Right atrium auricular region (tissue), 2 donors: ENCODE results near the gene TAF3. TPM values are rescaled to one million over a fixed set of nuclear protein-coding genes. Genes with fewer than 3 reads are reported as not detected.

Experiments
- DNase-seq: peaks from one replicate; pipeline ENCODE4 v3.0.0-alpha.2; 2019; ENCODE audit warnings: low spot score
- H3K27ac ChIP-seq, 2 donors: fragments of 200-600 bp; sonication (generic); 1 replicate in 1 of 2; 2 replicates in 1 of 2; pipeline ENCODE4 v1.5.1; 2016 to 2019
- H3K27me3 ChIP-seq, 2 donors: fragments of 200-600 bp; sonication (generic); one replicate each; pipeline versions ENCODE4 v1.5.1 to v1.6.0; 2017 to 2019
- H3K36me3 ChIP-seq: fragments of 200-600 bp; sonication (generic); one replicate; pipeline ENCODE4 v1.5.1; 2016
- H3K4me1 ChIP-seq, 2 donors: fragments of 200-600 bp; sonication (generic); one replicate each; pipeline versions ENCODE4 v1.5.1 to v1.6.0; 2017 to 2019
- H3K4me3 ChIP-seq, 2 donors: fragments of 200-600 bp; sonication (generic); 1 replicate in 1 of 2; 2 replicates in 1 of 2; pipeline ENCODE4 v1.5.1; 2017 to 2019; ENCODE audit warnings: mild to moderate bottlenecking in 1 of 2, moderate library complexity in 1 of 2
- H3K9me3 ChIP-seq, 2 donors: fragments of 200-600 bp; sonication (generic); one replicate each; pipeline ENCODE4 v1.5.1; 2019
- total RNA-seq, 2 donors: library from RNA; depleted of rRNA; stranded (reverse); fragments of >200 nt; gene quantifications; one replicate each; pipeline ENCODE4 v1.1.0, GENCODE V29; 2016
- TF ChIP-seq, protein P1 (sequence below), 2 donors: fragments of 200-600 bp; sonication (generic); IDR thresholded peaks; one replicate each; pipeline ENCODE4 v1.5.1; 2019; ENCODE audit warnings: antibody characterized with exemption in 2 of 2

Gene TAF3
- total RNA-seq, 2 donors from 2014 or later: 4.6 to 6.1 TPM

DNA sequence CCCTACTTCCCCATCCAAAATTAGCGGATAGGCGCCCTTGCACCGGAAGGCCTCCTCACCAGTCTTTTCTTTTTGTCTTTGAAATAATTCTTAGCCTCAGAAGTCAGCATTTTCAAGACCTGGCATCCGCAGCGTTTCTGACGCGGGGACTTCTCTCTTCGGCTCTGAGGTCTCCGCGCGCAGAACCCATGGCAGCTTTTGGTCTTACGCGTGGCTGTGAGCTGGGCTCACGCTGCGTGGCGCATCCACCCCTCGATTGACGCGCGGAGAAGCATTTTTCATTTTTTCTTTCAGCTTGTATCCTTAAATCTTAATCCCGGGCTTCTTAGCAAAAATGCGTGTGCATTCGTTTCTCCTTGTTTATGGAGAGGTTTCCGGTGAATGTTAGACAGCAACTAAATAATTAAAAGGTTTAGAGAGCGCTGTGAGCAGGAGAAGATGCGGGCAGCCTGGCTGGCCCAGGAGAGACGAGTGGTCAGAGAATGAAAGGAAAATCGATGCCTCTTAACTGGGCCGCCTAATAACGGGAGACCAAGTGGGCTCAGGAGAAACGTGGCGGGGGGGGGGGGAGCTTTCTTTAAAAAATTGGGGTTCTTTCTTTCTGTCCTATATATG is 234.1 kb downstream of the TAF3 start:
- Histone ChIP-seq H3K4me3 (no peak overlapping the region), H3K9me3 (no peaks in the 10 kb centered on the region), H3K36me3 (no peaks in the 10 kb centered on the region), H3K27me3 (peaks cover 54 to 83% of the 10 kb centered on the region in 2 donors), H3K4me1 (peaks cover 0 to 66% of the 10 kb centered on the region in 2 donors), H3K27ac (no peak overlapping the region)
- TF ChIP-seq, protein P1, sequence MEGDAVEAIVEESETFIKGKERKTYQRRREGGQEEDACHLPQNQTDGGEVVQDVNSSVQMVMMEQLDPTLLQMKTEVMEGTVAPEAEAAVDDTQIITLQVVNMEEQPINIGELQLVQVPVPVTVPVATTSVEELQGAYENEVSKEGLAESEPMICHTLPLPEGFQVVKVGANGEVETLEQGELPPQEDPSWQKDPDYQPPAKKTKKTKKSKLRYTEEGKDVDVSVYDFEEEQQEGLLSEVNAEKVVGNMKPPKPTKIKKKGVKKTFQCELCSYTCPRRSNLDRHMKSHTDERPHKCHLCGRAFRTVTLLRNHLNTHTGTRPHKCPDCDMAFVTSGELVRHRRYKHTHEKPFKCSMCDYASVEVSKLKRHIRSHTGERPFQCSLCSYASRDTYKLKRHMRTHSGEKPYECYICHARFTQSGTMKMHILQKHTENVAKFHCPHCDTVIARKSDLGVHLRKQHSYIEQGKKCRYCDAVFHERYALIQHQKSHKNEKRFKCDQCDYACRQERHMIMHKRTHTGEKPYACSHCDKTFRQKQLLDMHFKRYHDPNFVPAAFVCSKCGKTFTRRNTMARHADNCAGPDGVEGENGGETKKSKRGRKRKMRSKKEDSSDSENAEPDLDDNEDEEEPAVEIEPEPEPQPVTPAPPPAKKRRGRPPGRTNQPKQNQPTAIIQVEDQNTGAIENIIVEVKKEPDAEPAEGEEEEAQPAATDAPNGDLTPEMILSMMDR (IDR thresholded peaks at IDR 0.05): no peak
- DNase-seq: no peak

DNA sequence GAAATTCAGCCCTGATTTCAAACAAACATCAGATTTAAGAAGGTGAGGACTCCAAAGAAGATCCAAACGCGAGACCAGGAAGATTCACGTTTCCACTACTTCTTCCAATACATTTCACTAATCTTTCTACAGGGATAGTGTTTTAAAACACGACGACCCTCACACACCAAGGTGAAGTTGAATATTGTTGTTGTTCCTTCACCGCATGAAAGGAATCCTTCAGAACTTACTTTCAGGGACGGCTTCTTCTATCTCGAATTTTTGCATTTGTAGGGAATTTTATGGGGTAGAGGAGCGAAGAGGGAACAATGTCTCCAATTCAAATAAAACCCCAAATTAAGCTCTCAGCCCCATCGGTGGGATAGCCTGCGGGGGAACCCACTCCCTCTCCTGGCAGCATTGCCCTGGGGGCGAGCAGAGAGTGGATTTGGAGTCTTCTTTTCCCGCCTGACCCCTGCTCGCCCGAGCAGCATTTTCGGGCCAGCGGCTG is 234.7 kb downstream of the TAF3 start:
- Histone ChIP-seq H3K36me3 (no peaks in the 10 kb centered on the region), H3K9me3 (no peaks in the 10 kb centered on the region), H3K4me1 (peaks cover 0 to 66% of the 10 kb centered on the region in 2 donors), H3K27ac (no peak overlapping the region), H3K27me3 (peaks cover 48 to 77% of the 10 kb centered on the region in 2 donors), H3K4me3 (peak overlapping the region in 1 of 2 donors; percentile 56)
- TF ChIP-seq, protein P1 (IDR thresholded peaks at IDR 0.05): peak in 1 of 2 donors; percentile 85
- no peak for DNase-seq

DNA sequence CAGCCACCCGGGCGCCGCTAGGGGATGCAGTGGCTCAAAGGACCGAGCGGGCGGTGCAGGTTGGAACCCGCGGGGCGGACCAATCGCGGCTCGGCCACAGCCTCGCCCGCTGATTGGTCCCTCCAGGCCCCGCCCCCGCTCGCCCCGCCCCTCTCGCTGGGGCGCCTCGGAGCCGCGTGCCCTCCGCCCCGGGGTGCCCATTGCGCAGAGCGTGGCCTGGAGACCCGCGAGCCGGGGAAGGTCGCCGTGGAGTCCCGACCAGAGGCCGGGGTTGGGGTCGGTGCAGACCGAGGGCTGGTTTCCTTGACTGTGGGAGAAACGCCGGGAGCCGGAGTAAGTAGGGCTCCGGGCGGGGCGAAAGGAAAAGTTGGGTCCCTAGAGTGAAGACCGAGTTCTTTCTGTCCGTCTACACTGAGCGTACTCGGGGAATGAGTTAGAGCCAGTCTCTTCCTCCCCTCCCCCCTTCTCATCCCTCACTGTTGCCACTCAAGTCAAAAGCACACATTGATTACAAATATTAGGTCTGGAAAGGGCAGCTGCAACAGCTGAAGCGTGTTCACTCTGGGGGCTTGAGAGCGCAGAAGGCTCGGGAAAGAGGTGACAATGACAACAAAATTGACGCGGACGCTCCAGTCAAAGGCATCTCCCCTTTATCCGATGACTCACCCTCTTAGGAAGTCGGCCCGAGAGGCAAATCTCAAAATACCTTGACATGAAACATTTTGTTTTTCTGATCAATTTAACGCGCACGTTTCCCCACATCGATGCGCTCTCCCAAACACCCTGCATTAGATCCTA is 235.3 kb downstream of the TAF3 start:
- Histone ChIP-seq H3K27ac (peak overlapping the region in 1 of 2 donors; percentile 12), H3K9me3 (no peaks in the 10 kb centered on the region), H3K4me3 (peak overlapping the region; percentile 37 to 56), H3K4me1 (peaks cover 0 to 71% of the 10 kb centered on the region in 2 donors), H3K36me3 (no peaks in the 10 kb centered on the region), H3K27me3 (peaks cover 42 to 71% of the 10 kb centered on the region in 2 donors)
- TF ChIP-seq, protein P1 (IDR thresholded peaks at IDR 0.05): peak in 1 of 2 donors; percentile 51
- peak; percentile 79 for DNase-seq

DNA sequence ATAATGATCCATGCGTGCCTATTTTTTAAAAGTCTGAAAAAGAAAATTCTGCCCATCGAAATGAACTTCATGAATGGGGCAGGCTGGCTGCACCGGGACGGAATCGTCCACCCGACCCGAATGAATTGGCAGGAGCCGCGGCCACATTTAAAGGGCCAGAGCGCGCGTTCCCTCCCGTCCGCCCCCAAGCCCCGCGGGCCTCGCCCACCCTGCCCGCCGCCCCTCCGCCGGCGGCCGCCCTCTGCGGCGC is 235.9 kb downstream of the TAF3 start:
- H3K36me3 ChIP-seq: no peaks in the 10 kb centered on the region
- peaks cover 0 to 67% of the 10 kb centered on the region in 2 donors for H3K4me1 ChIP-seq
- no peaks in the 10 kb centered on the region for H3K9me3 ChIP-seq
- peaks cover 40 to 66% of the 10 kb centered on the region in 2 donors for H3K27me3 ChIP-seq
- TF ChIP-seq, protein P1 (IDR thresholded peaks at IDR 0.05): no peak
- peak overlapping the region; percentile 45 to 56 for H3K27ac ChIP-seq
- DNase-seq: no peak
- peak overlapping the region; percentile 37 to 56 for H3K4me3 ChIP-seq

DNA sequence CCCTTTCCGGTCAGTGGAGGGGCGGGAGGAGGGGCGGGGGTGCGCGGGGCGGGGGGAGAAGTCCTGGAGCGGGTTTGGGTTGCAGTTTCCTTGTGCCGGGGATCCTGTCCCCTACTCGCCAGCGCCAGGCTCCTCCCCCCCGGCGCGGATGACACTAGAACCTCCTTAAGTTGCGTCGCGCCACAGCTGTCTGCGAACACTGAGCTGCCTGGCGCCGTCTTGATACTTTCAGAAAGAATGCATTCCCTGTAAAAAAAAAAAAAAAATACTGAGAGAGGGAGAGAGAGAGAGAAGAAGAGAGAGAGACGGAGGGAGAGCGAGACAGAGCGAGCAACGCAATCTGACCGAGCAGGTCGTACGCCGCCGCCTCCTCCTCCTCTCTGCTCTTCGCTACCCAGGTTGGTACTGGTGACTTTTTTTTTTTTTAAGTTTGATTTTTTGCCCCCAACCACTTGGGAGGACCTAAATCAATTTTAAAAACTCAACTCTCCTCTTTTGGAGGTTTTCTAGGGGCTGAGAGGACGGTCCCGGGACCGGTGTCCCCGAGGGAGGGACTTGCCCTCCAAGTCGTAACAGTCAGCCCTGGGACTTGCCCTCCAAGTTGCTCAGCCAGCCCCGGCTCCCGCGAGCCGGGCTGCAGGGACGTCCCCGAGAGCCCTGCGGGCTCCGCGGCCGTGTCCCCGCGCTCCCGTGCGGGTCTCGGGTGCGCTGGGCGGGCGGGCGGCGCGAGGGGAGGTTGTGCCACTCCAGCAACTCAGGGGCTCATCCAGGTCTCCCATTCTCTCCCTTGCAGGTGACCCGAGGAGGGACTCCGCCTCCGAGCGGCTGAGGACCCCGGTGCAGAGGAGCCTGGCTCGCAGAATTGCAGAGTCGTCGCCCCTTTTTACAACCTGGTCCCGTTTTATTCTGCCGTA is 236.4 kb downstream of the TAF3 start, which contains the start of gene GATA3:
TSS of gene GATA3 (plus strand) at position 195 of the 914 bp plus-strand sequence. CDS start 968 bp downstream, outside the sequence.
- DNase-seq: peak; percentile 74
- TF ChIP-seq, protein P1 (IDR thresholded peaks at IDR 0.05): no peak
- peak within 1 kb of the TSS; percentile 37 to 56 for H3K4me3 ChIP-seq
- H3K9me3 ChIP-seq: no peaks in the 10 kb centered on the region
- peak within 1 kb of the TSS; percentile 53 to 57 for H3K27ac ChIP-seq
- no peaks in the 10 kb centered on the region for H3K36me3 ChIP-seq
- H3K4me1 ChIP-seq: peaks cover 0 to 61% of the 10 kb centered on the region in 2 donors
- H3K27me3 ChIP-seq: peaks cover 40 to 60% of the 10 kb centered on the region in 2 donors
